SK-N-SH (cell line): ENCODE results near the gene KMT2C. TPM values are rescaled to one million over a fixed set of nuclear protein-coding genes. Genes with fewer than 3 reads are reported as not detected.

Source experiments
- CTCF ChIA-PET: fragments of 300-600, 350-600 bp; formaldehyde crosslinking; extraction: SDS; loops from one replicate; lab custom pipeline; 2021; lab: Yijun Ruan, JAX
- POLR2A ChIA-PET: fragments of 350-600 bp; sonication (Branson Sonifier 250); formaldehyde crosslinking; extraction: SDS; loops from one replicate; lab custom pipeline; 2020; ENCODE audit warnings: antibody characterized with exemption, inconsistent platforms; lab: Yijun Ruan, JAX
- DNase-seq: peaks from one replicate; pipeline ENCODE4 v3.0.0; 2012
- H2AFZ ChIP-seq: fragments of 200-600 bp; sonication (generic); 2 replicates; pipeline ENCODE4 v1.8.1; 2016; ENCODE audit warnings: antibody characterized with exemption, mild to moderate bottlenecking, low read depth
- H3F3A ChIP-seq: fragments of 200-600 bp; sonication (generic); replicated peaks from 2 replicates; pipeline ENCODE3; 2016; ENCODE audit warnings: antibody characterized with exemption, mild to moderate bottlenecking; ENCODE audit not compliant: insufficient read depth
- H3K27ac ChIP-seq, 2 experiments: fragments of 200-500 bp in 1 of 2; fragments of 200-600 bp in 1 of 2; sonication (Bioruptor generic) in 1 of 2; sonication (generic), shearing (Covaris generic) in 1 of 2; 2 replicates each; pipeline versions ENCODE4 v1.5.1 to v1.6.1; 2014 to 2016; ENCODE audit warnings: low read depth in 2 of 2, inconsistent platforms in 1 of 2, low read length in 1 of 2, mild to moderate bottlenecking in 1 of 2, mixed read lengths in 1 of 2
- H3K27me3 ChIP-seq: fragments of 200-600 bp; sonication (generic), shearing (Covaris generic); 2 replicates; pipeline ENCODE4 v1.6.1; 2016; ENCODE audit warnings: mixed run types; ENCODE audit not compliant: insufficient read depth
- H3K36me3 ChIP-seq, 2 experiments: fragments of 200-500 bp in 1 of 2; fragments of 200-600 bp in 1 of 2; sonication (Bioruptor generic) in 1 of 2; sonication (generic) in 1 of 2; replicated peaks in 1 of 2; 2 replicates each; pipeline versions ENCODE3 to v1.5.1; 2014 to 2016; ENCODE audit warnings: low read length in 1 of 2, mild to moderate bottlenecking in 1 of 2; ENCODE audit not compliant: insufficient read depth in 2 of 2, control insufficient read depth in 1 of 2
- H3K4me1 ChIP-seq, 2 experiments: fragments of 200-500 bp in 1 of 2; fragments of 200-600 bp in 1 of 2; sonication (Bioruptor generic) in 1 of 2; sonication (generic), shearing (Covaris generic) in 1 of 2; 2 replicates each; pipeline versions ENCODE4 v1.5.1 to v1.6.1; 2014 to 2016; ENCODE audit warnings: low read depth in 1 of 2, low read length in 1 of 2, mixed run types in 1 of 2; ENCODE audit not compliant: insufficient read depth in 2 of 2, control insufficient read depth in 1 of 2
- H3K4me2 ChIP-seq: fragments of 200-600 bp; sonication (generic), shearing (Covaris generic); 2 replicates; pipeline ENCODE4 v1.6.1; 2017; ENCODE audit warnings: mixed run types
- H3K4me3 ChIP-seq, 2 experiments: fragments of 200-500 bp in 1 of 2; fragments of 200-600 bp in 1 of 2; sonication (Bioruptor generic) in 1 of 2; sonication (generic), shearing (Covaris generic) in 1 of 2; 2 replicates each; pipeline versions ENCODE4 v1.5.1 to v1.8.1; 2014 to 2016; ENCODE audit warnings: low read depth in 2 of 2, inconsistent platforms in 1 of 2, low read length in 1 of 2, mild to moderate bottlenecking in 1 of 2, mixed read lengths in 1 of 2, moderate library complexity in 1 of 2
- H3K79me2 ChIP-seq: fragments of 200-600 bp; sonication (generic); 2 replicates; pipeline ENCODE4 v1.8.1; 2017; ENCODE audit warnings: mild to moderate bottlenecking; ENCODE audit not compliant: insufficient read depth
- H3K9ac ChIP-seq: fragments of 200-600 bp; sonication (generic); 2 replicates; pipeline ENCODE4 v1.6.1; 2017; ENCODE audit warnings: mixed run types
- H3K9me2 ChIP-seq: fragments of 200-600 bp; sonication (generic); 2 replicates; pipeline ENCODE4 v1.6.1; 2017; ENCODE audit warnings: mixed run types
- H3K9me3 ChIP-seq: fragments of 200-600 bp; sonication (generic); 2 replicates; pipeline ENCODE4 v1.6.1; 2017; ENCODE audit warnings: mixed run types, mild to moderate bottlenecking, moderate library complexity
- H4K20me1 ChIP-seq: fragments of 200-600 bp; sonication (generic); 2 replicates; pipeline ENCODE4 v1.6.1; 2017; ENCODE audit warnings: mild to moderate bottlenecking, mixed run types; ENCODE audit not compliant: insufficient read depth
- CTCF ChIP-seq: fragments of 200-600 bp; sonication (generic); IDR thresholded peaks from 2 replicates; pipeline ENCODE4 v1.6.1; 2017; ENCODE audit warnings: antibody characterized with exemption, mild to moderate bottlenecking, moderate library complexity
- EP300 ChIP-seq, 2 experiments: IDR thresholded peaks; 2 replicates each; pipeline versions ENCODE4 v1.4.0 to v1.6.1; 2012; ENCODE audit warnings: borderline replicate concordance in 1 of 2, low read depth in 1 of 2, low read length in 1 of 2
- FOSL2 ChIP-seq: IDR thresholded peaks from 2 replicates; pipeline ENCODE4 v1.4.0; 2012; ENCODE audit warnings: low read depth, mild to moderate bottlenecking, moderate library complexity, borderline replicate concordance
- FOXJ3 ChIP-seq: sonication (generic); formaldehyde crosslinking; IDR thresholded peaks from 2 replicates; pipeline ENCODE4 v1.5.1; 2020; ENCODE audit warnings: mild to moderate bottlenecking, missing genetic modification reagents
- GABPA ChIP-seq: IDR thresholded peaks from 2 replicates; pipeline ENCODE4 v1.4.0; 2012; ENCODE audit warnings: low read depth, mild to moderate bottlenecking
- GATA2 ChIP-seq: sonication (generic); formaldehyde crosslinking; IDR thresholded peaks from 2 replicates; pipeline ENCODE4 v1.5.0; 2020; ENCODE audit warnings: mild to moderate bottlenecking, missing genetic modification reagents
- JUND ChIP-seq: IDR thresholded peaks from 2 replicates; pipeline ENCODE4 v1.4.0; 2012
- NFIC ChIP-seq: IDR thresholded peaks from 2 replicates; pipeline ENCODE4 v1.4.0; 2012; ENCODE audit warnings: borderline replicate concordance
- NRF1 ChIP-seq: IDR thresholded peaks from 2 replicates; pipeline ENCODE4 v1.6.1; 2012; ENCODE audit warnings: low read depth, mild to moderate bottlenecking, low read length
- PBX3 ChIP-seq: IDR thresholded peaks from 2 replicates; pipeline ENCODE4; 2012
- POLR2AphosphoS5 ChIP-seq: IDR thresholded peaks from 2 replicates; pipeline ENCODE4 v1.6.1; 2012; ENCODE audit warnings: low read depth, low read length
- RCOR1 ChIP-seq: fragments of 150-350 bp; IDR thresholded peaks from 2 replicates; pipeline ENCODE4 v1.6.1; 2017; ENCODE audit warnings: antibody characterized with exemption, low read length
- REST ChIP-seq: IDR thresholded peaks from 2 replicates; pipeline ENCODE4 v1.6.1; 2012; ENCODE audit warnings: mild to moderate bottlenecking, low read depth, low read length, moderate library complexity
- RFX5 ChIP-seq: IDR thresholded peaks from 2 replicates; pipeline ENCODE4 v1.6.1; 2012; ENCODE audit warnings: mild to moderate bottlenecking, improper control_type of control experiment, low read length
- SIN3A ChIP-seq: IDR thresholded peaks from 2 replicates; pipeline ENCODE4 v1.6.1; 2012; ENCODE audit warnings: low read depth, mild to moderate bottlenecking, low read length, moderate library complexity, borderline replicate concordance
- SMC3 ChIP-seq: IDR thresholded peaks from 2 replicates; pipeline ENCODE4 v1.6.1; 2012; ENCODE audit warnings: low read depth, low read length, improper control_type of control experiment
- TAF1 ChIP-seq: IDR thresholded peaks from 2 replicates; pipeline ENCODE4 v1.6.1; 2012; ENCODE audit warnings: low read depth, mild to moderate bottlenecking, low read length, moderate library complexity, borderline replicate concordance
- USF1 ChIP-seq: IDR thresholded peaks from 2 replicates; pipeline ENCODE4 v1.4.0; 2012; ENCODE audit warnings: low read depth, borderline replicate concordance
- USF2 ChIP-seq: fragments of 150-350 bp; IDR thresholded peaks from 2 replicates; pipeline ENCODE4 v1.6.1; 2017; ENCODE audit warnings: antibody characterized with exemption, low read length, low read depth, borderline replicate concordance
- whole genome bisulfite sequencing: methylation state at CpG from one replicate; pipeline ENCODE4 v1.1.6; 2017; ENCODE audit warnings: low lambda C conversion rate; 5-methylcytosine and 5-hydroxymethylcytosine counted together
- polyA plus RNA-seq, 3 experiments: library from polyadenylated mRNA; depleted of rRNA; stranded (reverse); fragments of >200 nt; gene quantifications; 2 replicates each; pipeline ENCODE4 v1.2.3, GENCODE V29; 2012

The KMT2C gene
- polyA plus RNA-seq, 1 of the 3 experiments (the other 2 are of a cell fraction) = 8.0 TPM

- Histone ChIP-seq H2AFZ (no peak overlapping the region), H3K4me1 (no peaks in the 10 kb centered on the region; a peak in 1 of 4 replicates), H3K9ac (no peak overlapping the region), H3K79me2 (no peaks in the 10 kb centered on the region), H4K20me1 (no peaks in the 10 kb centered on the region), H3K36me3 (peaks cover 73 to 78% of the 10 kb centered on the region in 2 experiments), H3K27ac (no peak overlapping the region), H3K9me3 (no peaks in the 10 kb centered on the region), H3K9me2 (no peaks in the 10 kb centered on the region), H3K27me3 (no peaks in the 10 kb centered on the region), H3K4me2 (no peak overlapping the region), H3K4me3 (no peak overlapping the region), H3F3A (no peaks in the 10 kb centered on the region)
- ChIA-PET CTCF (interaction anchor here (0.8 to 1.4 kb wide), 5 partner anchors 9 to 580 kb away, joined by 3 to 6 read pairs (median 3); no protein-coding TSS in a partner anchor), POLR2A (no interaction called here)
- DNase-seq = no peak
- 94% methylated on average over 19 of the region's 19 CpGs for WGBS
- TF ChIP-seq USF2 (no peak), NRF1 (no peak), EP300 (IDR thresholded peaks at IDR 0.05; ENCODE audit: borderline replicate concordance in 1 of 2, low read depth in 1 of 2, low read length in 1 of 2) (no peak), FOSL2 (no peak), PBX3 (no peak), USF1 (no peak), JUND (no peak), SIN3A (no peak), GATA2 (CRISPR knock-in tag) (no peak), POLR2AphosphoS5 (no peak), REST (no peak), SMC3 (no peak), RFX5 (no peak), NFIC (no peak), GABPA (no peak), RCOR1 (no peak), FOXJ3 (CRISPR knock-in tag) (no peak), TAF1 (no peak), CTCF (no peak)
Measured at GRCh38 chr7:152127229-152127628, 308.6 kb downstream of the KMT2C start.
